Prostate gland (tissue), 2 donors: ENCODE measurements around the gene SBNO2.

Source experiments
- CTCF ChIP-seq, 4 experiments: fragments of 200-600 bp in 2 of 4; fragments of 450-650 bp in 2 of 4; sonication (generic) in 2 of 4; IDR thresholded peaks; 1 replicate in 3 of 4; 2 replicates in 1 of 4; pipeline ENCODE4 v1.5.1; 2016 to 2019; ENCODE audit warnings: antibody characterized with exemption in 4 of 4, mild to moderate bottlenecking in 2 of 4, moderate library complexity in 2 of 4
- POLR2A ChIP-seq: fragments of 450-650 bp; IDR thresholded peaks from one replicate; pipeline ENCODE4 v1.6.1; 2016; ENCODE audit warnings: antibody characterized with exemption, mild to moderate bottlenecking
- POLR2AphosphoS5 ChIP-seq: sonication (generic); formaldehyde crosslinking; IDR thresholded peaks from one replicate; pipeline ENCODE4 v1.6.1; 2017; ENCODE audit warnings: antibody characterized with exemption

DNA sequence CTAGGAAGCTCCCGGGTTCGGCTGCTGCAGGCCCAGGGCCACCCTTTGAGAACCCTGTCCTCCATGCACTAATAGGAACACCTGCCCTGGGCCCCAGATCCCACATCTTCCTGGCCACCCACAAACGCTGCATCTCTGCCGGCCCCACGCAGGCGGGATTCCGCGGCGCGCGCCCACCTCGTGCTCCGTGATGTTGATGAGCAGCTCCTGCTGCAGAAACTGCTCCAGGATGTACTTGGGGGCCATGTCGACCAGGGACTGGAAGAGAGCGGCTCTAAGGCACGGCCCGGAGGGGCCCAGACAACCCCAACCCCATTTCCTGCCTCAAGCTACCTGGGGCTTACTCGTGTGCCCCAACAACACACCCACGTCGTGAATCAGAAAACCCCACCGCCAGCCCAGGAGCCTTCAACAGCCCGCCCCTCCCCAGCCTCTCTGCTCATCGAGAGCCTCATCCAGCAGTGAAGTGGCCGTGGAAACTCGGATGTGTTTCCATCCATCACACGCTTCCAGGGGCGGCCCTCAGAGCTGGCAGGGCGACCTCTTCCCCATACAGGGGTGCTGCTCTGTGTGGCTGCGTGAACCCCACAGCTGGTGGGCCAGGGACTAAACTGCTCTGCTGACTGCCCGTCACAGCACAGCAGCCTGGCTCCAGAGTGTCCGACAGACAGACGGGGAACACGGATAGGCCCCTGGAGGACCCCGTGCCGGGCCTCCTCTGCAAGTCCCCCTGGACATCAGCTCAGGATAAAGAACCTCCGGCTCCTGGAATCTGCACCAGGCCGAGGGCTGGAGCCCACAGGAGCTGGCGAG is 83.1 kb downstream of the SBNO2 start:
- no peak for TF ChIP-seq CTCF (IDR thresholded peaks at IDR 0.05)
- no peak for TF ChIP-seq POLR2A
- TF ChIP-seq POLR2AphosphoS5, result no peak
